Mesothelial cell of epicardium (in vitro differentiated cells): ENCODE measurements around the gene LMX1B. TPM values are rescaled to one million over a fixed set of nuclear protein-coding genes. Genes with fewer than 3 reads are reported as not detected.

Experiments
- DNase-seq, 2 experiments: peaks; one replicate each; pipeline ENCODE4 v3.0.0; 2021; ENCODE audit warnings: low spot score in 2 of 2; ENCODE audit not compliant: unreplicated experiment in 2 of 2
- H3K27ac Mint-ChIP-seq: 2 replicates; pipeline ENCODE4 v1.8.0; 2021; ENCODE audit warnings: mixed read lengths
- H3K27me3 Mint-ChIP-seq: 2 replicates; pipeline ENCODE4 v1.8.0; 2021; ENCODE audit warnings: low read depth, mixed read lengths
- H3K36me3 Mint-ChIP-seq: 2 replicates; pipeline ENCODE4 v1.8.0; 2021; ENCODE audit warnings: mixed read lengths
- H3K4me1 Mint-ChIP-seq: 2 replicates; pipeline ENCODE4 v1.8.0; 2021; ENCODE audit warnings: mixed read lengths
- H3K4me3 Mint-ChIP-seq: 2 replicates; pipeline ENCODE4 v1.8.0; 2021; ENCODE audit warnings: mild to moderate bottlenecking, moderate library complexity, mixed read lengths
- H3K9me3 Mint-ChIP-seq: 2 replicates; pipeline ENCODE4 v1.8.0; 2021; ENCODE audit warnings: mixed read lengths
- CTCF ChIP-seq: fragments of 200-600 bp; sonication (generic); IDR thresholded peaks from one replicate; pipeline ENCODE4 v1.5.0; 2021; ENCODE audit warnings: antibody characterized with exemption; ENCODE audit not compliant: unreplicated experiment
- total RNA-seq: library from RNA; stranded (reverse); gene quantifications from 3 replicates; pipeline ENCODE4 v1.2.1, GENCODE V29; 2021

LMX1B gene
- total RNA-seq, 1 donor from 2014 or later: 0.09 TPM

- no peaks in the 10 kb centered on the region for H3K9me3 Mint-ChIP-seq
- H3K4me1 Mint-ChIP-seq: peaks cover 25% of the 10 kb centered on the region
- no peaks in the 10 kb centered on the region for H3K36me3 Mint-ChIP-seq
- no peak for DNase-seq
- peaks cover 1% of the 10 kb centered on the region for H3K27me3 Mint-ChIP-seq
- TF ChIP-seq CTCF: no peak
- H3K27ac Mint-ChIP-seq: no peak overlapping the region
- H3K4me3 Mint-ChIP-seq: no peak overlapping the region
Observed at GRCh38 chr9:126668058-126668457, 54.3 kb downstream of the LMX1B start.

GRCh38 chr9:126669108-126669507 is 55.4 kb downstream of the LMX1B start:
- H3K4me3 Mint-ChIP-seq: no peak overlapping the region
- peaks cover 24% of the 10 kb centered on the region for H3K4me1 Mint-ChIP-seq
- no peak overlapping the region for H3K27ac Mint-ChIP-seq
- no peaks in the 10 kb centered on the region for H3K36me3 Mint-ChIP-seq
- no peak for DNase-seq
- peaks cover 11% of the 10 kb centered on the region for H3K27me3 Mint-ChIP-seq
- H3K9me3 Mint-ChIP-seq: no peaks in the 10 kb centered on the region
- no peak for TF ChIP-seq CTCF

- no peaks in the 10 kb centered on the region for H3K36me3 Mint-ChIP-seq
- TF ChIP-seq CTCF: no peak
- H3K4me1 Mint-ChIP-seq: peaks cover 26% of the 10 kb centered on the region
- peaks cover 23% of the 10 kb centered on the region for H3K27me3 Mint-ChIP-seq
- no peaks in the 10 kb centered on the region for H3K9me3 Mint-ChIP-seq
- H3K4me3 Mint-ChIP-seq: no peak overlapping the region
- DNase-seq: no peak
- no peak overlapping the region for H3K27ac Mint-ChIP-seq
Observed at GRCh38 chr9:126670270-126670669, 56.5 kb downstream of the LMX1B start.

GRCh38 chr9:126671381-126671831 is 57.7 kb downstream of the LMX1B start:
- DNase-seq: no peak
- Mint-ChIP-seq H3K27me3 (peaks cover 32% of the 10 kb centered on the region), H3K27ac (no peak overlapping the region)

GRCh38 chr9:126671983-126672382 is 58.3 kb downstream of the LMX1B start:
- Mint-ChIP-seq H3K27me3 (peaks cover 38% of the 10 kb centered on the region), H3K4me1 (peaks cover 26% of the 10 kb centered on the region), H3K4me3 (no peak overlapping the region)

More at GRCh38 chr9:126671381-126671831, 57.7 kb downstream of the LMX1B start:
- TF ChIP-seq CTCF: no peak
- Mint-ChIP-seq H3K9me3 (no peaks in the 10 kb centered on the region), H3K36me3 (peaks cover 3% of the 10 kb centered on the region), H3K4me1 (peaks cover 29% of the 10 kb centered on the region), H3K4me3 (no peak overlapping the region)

More at GRCh38 chr9:126671983-126672382, 58.3 kb downstream of the LMX1B start:
- no peak overlapping the region for H3K27ac Mint-ChIP-seq
- DNase-seq: no peak
- peaks cover 3% of the 10 kb centered on the region for H3K36me3 Mint-ChIP-seq
- H3K9me3 Mint-ChIP-seq: no peaks in the 10 kb centered on the region
- no peak for TF ChIP-seq CTCF
